ENCODE measurements around the gene ADSL. TPM values are rescaled to one million over a fixed set of nuclear protein-coding genes. Genes with fewer than 3 reads are reported as not detected.

ADSL gene
- total RNA-seq, 2 experiments from 2014 or later = 117 to 137 TPM

- Histone ChIP-seq H3K4me3 (ENCODE audit: low read depth, low read length, poor library complexity, severe bottlenecking) (no peak overlapping the region), H3K4me2 (ENCODE audit: low read length) (no peak overlapping the region), H3K4me1 (ENCODE audit: insufficient read depth, low read length, poor library complexity, severe bottlenecking) (peaks cover 45% of the 10 kb centered on the region), H3K9me3 (ENCODE audit: low read length) (no peaks in the 10 kb centered on the region), H3K27ac (ENCODE audit: low read depth, low read length, poor library complexity, severe bottlenecking) (peak overlapping the region; percentile 40), H2AFZ (ENCODE audit: low read length) (no peak overlapping the region), H3K36me3 (ENCODE audit: insufficient read depth, low read length) (peaks cover 96% of the 10 kb centered on the region), H3K9me2 (ENCODE audit: insufficient read depth, low read length) (no peaks in the 10 kb centered on the region), H4K20me1 (ENCODE audit: insufficient read depth, low read length) (no peaks in the 10 kb centered on the region), H3K79me2 (ENCODE audit: insufficient read depth, low read depth, low read length) (no peaks in the 10 kb centered on the region)
- CTCF ChIA-PET (ENCODE audit: unreplicated experiment) = no interaction called here
- no TSS peak for BruUV-seq (replicated peaks)
- no peak for DNase-seq (ENCODE audit: low spot score)
- no peak for TF ChIP-seq CTCF (conservative IDR thresholded peaks at IDR 0.05; ENCODE audit: low read length)
- no peak for TF ChIP-seq EZH2phosphoT487 (IDR thresholded peaks at IDR 0.05; ENCODE audit: borderline replicate concordance, low read depth, low read length)
- intact Hi-C loops (cut with micrococcal nuclease; ENCODE audit: unreplicated experiment) = no loop called here
- POLR2A ChIA-PET = interaction anchor here (0.6 kb wide), 1 partner anchor 225 kb away, joined by 3 read pairs; no protein-coding TSS in a partner anchor
Measured at GRCh38 chr22:40421941-40422340, 75.6 kb downstream of the ADSL start.

GRCh38 chr22:40422558-40423309 is 76.4 kb downstream of the ADSL start:
- CTCF ChIA-PET (ENCODE audit: unreplicated experiment) = no interaction called here
- Histone ChIP-seq H3K9me2 (ENCODE audit: insufficient read depth, low read length) (no peaks in the 10 kb centered on the region), H2AFZ (ENCODE audit: low read length) (no peak overlapping the region), H3K27ac (ENCODE audit: low read depth, low read length, poor library complexity, severe bottlenecking) (peak overlapping the region; percentile 40), H3K79me2 (ENCODE audit: insufficient read depth, low read depth, low read length) (no peaks in the 10 kb centered on the region), H3K4me2 (ENCODE audit: low read length) (no peak overlapping the region; the same call in 1 of the 2 replicates), H3K4me1 (ENCODE audit: insufficient read depth, low read length, poor library complexity, severe bottlenecking) (peaks cover 37% of the 10 kb centered on the region), H3K9me3 (ENCODE audit: low read length) (no peaks in the 10 kb centered on the region), H4K20me1 (ENCODE audit: insufficient read depth, low read length) (no peaks in the 10 kb centered on the region), H3K4me3 (ENCODE audit: low read depth, low read length, poor library complexity, severe bottlenecking) (no peak overlapping the region), H3K36me3 (ENCODE audit: insufficient read depth, low read length) (peaks cover 96% of the 10 kb centered on the region)
- DNase-seq (ENCODE audit: low spot score) = no peak
- POLR2A ChIA-PET = interaction anchor here (0.6 kb wide), 1 partner anchor 224 kb away, joined by 3 read pairs; no protein-coding TSS in a partner anchor
- TF ChIP-seq EZH2phosphoT487 (IDR thresholded peaks at IDR 0.05; ENCODE audit: borderline replicate concordance, low read depth, low read length) = no peak
- no peak for TF ChIP-seq CTCF (conservative IDR thresholded peaks at IDR 0.05; ENCODE audit: low read length)
- BruUV-seq (replicated peaks) = no TSS peak
- intact Hi-C loops (cut with micrococcal nuclease; ENCODE audit: unreplicated experiment) = no loop called here

- Histone ChIP-seq H3K27ac (ENCODE audit: low read depth, low read length, poor library complexity, severe bottlenecking) (no peak overlapping the region), H3K79me2 (ENCODE audit: insufficient read depth, low read depth, low read length) (no peaks in the 10 kb centered on the region), H3K4me3 (ENCODE audit: low read depth, low read length, poor library complexity, severe bottlenecking) (no peak overlapping the region), H3K36me3 (ENCODE audit: insufficient read depth, low read length) (peaks cover 96% of the 10 kb centered on the region), H3K4me2 (ENCODE audit: low read length) (no peak overlapping the region), H3K9me3 (ENCODE audit: low read length) (no peaks in the 10 kb centered on the region), H4K20me1 (ENCODE audit: insufficient read depth, low read length) (no peaks in the 10 kb centered on the region), H3K4me1 (ENCODE audit: insufficient read depth, low read length, poor library complexity, severe bottlenecking) (peaks cover 32% of the 10 kb centered on the region), H3K9me2 (ENCODE audit: insufficient read depth, low read length) (no peaks in the 10 kb centered on the region), H2AFZ (ENCODE audit: low read length) (no peak overlapping the region)
- no TSS peak for BruUV-seq (replicated peaks)
- ChIA-PET CTCF (ENCODE audit: unreplicated experiment) (no interaction called here), POLR2A (no interaction called here)
- no peak for TF ChIP-seq CTCF (conservative IDR thresholded peaks at IDR 0.05; ENCODE audit: low read length)
- no peak for TF ChIP-seq EZH2phosphoT487 (IDR thresholded peaks at IDR 0.05; ENCODE audit: borderline replicate concordance, low read depth, low read length)
- intact Hi-C loops (cut with micrococcal nuclease; ENCODE audit: unreplicated experiment) = no loop called here
- no peak for DNase-seq (ENCODE audit: low spot score)
Measured at GRCh38 chr22:40423310-40423688, 77.0 kb downstream of the ADSL start.
